Liver (tissue), 9 donors: ENCODE measurements around the gene PRSS8. TPM values are rescaled to one million over a fixed set of nuclear protein-coding genes. Genes with fewer than 3 reads are reported as not detected.

Experiments
- DNase-seq: peaks from one replicate; pipeline ENCODE4 v3.0.0-alpha.2; 2017; ENCODE audit warnings: low spot score
- H3K27ac ChIP-seq, 2 donors: one replicate each; pipeline ENCODE4 v1.7.0; 2013; ENCODE audit warnings: inconsistent platforms in 2 of 2, low read length in 2 of 2, control low read depth in 1 of 2, low read depth in 1 of 2, mild to moderate bottlenecking in 1 of 2
- H3K27me3 ChIP-seq, 4 donors: one replicate each; pipeline versions ENCODE4 v1.6.1 to v1.7.0; 2013; ENCODE audit warnings: low read length in 3 of 4, inconsistent platforms in 1 of 4, mild to moderate bottlenecking in 1 of 4, moderate library complexity in 1 of 4; ENCODE audit not compliant: control insufficient read depth in 4 of 4, insufficient read depth in 4 of 4
- H3K36me3 ChIP-seq, 4 donors: one replicate each; pipeline versions ENCODE4 v1.6.1 to v1.7.0; 2013; ENCODE audit warnings: low read length in 3 of 4, mild to moderate bottlenecking in 3 of 4, low read depth in 1 of 4, moderate library complexity in 1 of 4; ENCODE audit not compliant: control insufficient read depth in 4 of 4, insufficient read depth in 3 of 4
- H3K4me1 ChIP-seq, 4 donors: one replicate each; pipeline versions ENCODE4 v1.6.1 to v1.7.0; 2013; ENCODE audit warnings: low read length in 3 of 4, mild to moderate bottlenecking in 3 of 4, moderate library complexity in 1 of 4; ENCODE audit not compliant: control insufficient read depth in 4 of 4, insufficient read depth in 4 of 4
- H3K4me3 ChIP-seq, 3 donors: one replicate each; pipeline versions ENCODE4 v1.6.1 to v1.7.0; 2013; ENCODE audit warnings: low read length in 3 of 3, control low read depth in 1 of 3, low read depth in 1 of 3, mild to moderate bottlenecking in 1 of 3
- H3K9ac ChIP-seq, 2 donors: one replicate each; pipeline ENCODE4 v1.7.0; 2013; ENCODE audit warnings: low read length in 2 of 2, mild to moderate bottlenecking in 2 of 2, moderate library complexity in 2 of 2, control low read depth in 1 of 2, low read depth in 1 of 2
- H3K9me3 ChIP-seq, 4 donors: one replicate each; pipeline versions ENCODE4 v1.6.1 to v1.7.0; 2013; ENCODE audit warnings: low read length in 3 of 4; ENCODE audit not compliant: control insufficient read depth in 4 of 4
- EGR1 ChIP-seq, 2 donors: IDR thresholded peaks; 2 replicates each; pipeline ENCODE4 v1.6.1; 2016 to 2018; ENCODE audit warnings: antibody characterized with exemption in 2 of 2, low read depth in 2 of 2
- FOXA1 ChIP-seq: IDR thresholded peaks from 2 replicates; pipeline ENCODE4 v1.6.1; 2016; ENCODE audit warnings: antibody characterized with exemption
- FOXA2 ChIP-seq: IDR thresholded peaks from 2 replicates; pipeline ENCODE4 v1.6.1; 2016; ENCODE audit warnings: antibody characterized with exemption
- GABPA ChIP-seq, 2 donors: IDR thresholded peaks in 1 of 2; conservative IDR thresholded peaks in 1 of 2; 2 replicates each; pipeline ENCODE4 v1.6.1; 2016; ENCODE audit warnings: antibody characterized with exemption in 2 of 2, mild to moderate bottlenecking in 1 of 2, moderate library complexity in 1 of 2
- HNF4A ChIP-seq, 2 donors: conservative IDR thresholded peaks; 2 replicates each; pipeline ENCODE4 v1.6.1; 2016; ENCODE audit warnings: antibody characterized with exemption in 2 of 2, mild to moderate bottlenecking in 2 of 2
- HNF4G ChIP-seq: IDR thresholded peaks from 2 replicates; pipeline ENCODE4 v1.6.1; 2016; ENCODE audit warnings: antibody characterized with exemption
- JUND ChIP-seq, 2 donors: IDR thresholded peaks; 2 replicates each; pipeline ENCODE4 v1.6.1; 2016; ENCODE audit warnings: antibody characterized with exemption in 2 of 2
- NR2F2 ChIP-seq: IDR thresholded peaks from 2 replicates; pipeline ENCODE4 v1.6.1; 2016; ENCODE audit warnings: antibody characterized with exemption
- RAD21 ChIP-seq, 2 donors: IDR thresholded peaks; 2 replicates each; pipeline ENCODE4 v1.6.1; 2016; ENCODE audit warnings: antibody characterized with exemption in 2 of 2, mild to moderate bottlenecking in 2 of 2
- RXRA ChIP-seq, 2 donors: IDR thresholded peaks; 2 replicates each; pipeline ENCODE4 v1.6.1; 2017 to 2018; ENCODE audit warnings: antibody characterized with exemption in 2 of 2, mild to moderate bottlenecking in 1 of 2
- SP1 ChIP-seq: IDR thresholded peaks from 2 replicates; pipeline ENCODE4 v1.6.1; 2018; ENCODE audit warnings: antibody characterized with exemption, mild to moderate bottlenecking
- TAF1 ChIP-seq: conservative IDR thresholded peaks from 2 replicates; pipeline ENCODE4 v1.6.1; 2016; ENCODE audit warnings: antibody characterized with exemption, mild to moderate bottlenecking
- YY1 ChIP-seq: IDR thresholded peaks from 2 replicates; pipeline ENCODE4 v1.6.1; 2016; ENCODE audit warnings: antibody characterized with exemption, mild to moderate bottlenecking
- WGBS: extraction: QIAGEN DNeasy Blood & Tissue Kit; methylation state at CpG from one replicate; pipeline ENCODE4 v1.1.7; 2013; 5-methylcytosine and 5-hydroxymethylcytosine counted together
- polyA plus RNA-seq, 2 donors: library from polyadenylated mRNA; stranded (reverse) in 1 of 2; unstranded in 1 of 2; fragments of 200-250 nt in 1 of 2; fragments of >200 nt in 1 of 2; fragmentation: Nextera tagmentation in 1 of 2; extraction: Ambion mirVana in 1 of 2; gene quantifications; one replicate each; pipeline versions ENCODE4 v1.2.1 to v1.2.3, GENCODE V29; 2013 to 2015
- total RNA-seq, 2 donors: library from RNA; depleted of rRNA; stranded (reverse); fragments of >200 nt; gene quantifications; one replicate each; pipeline ENCODE4 v1.2.3, GENCODE V29; 2014
- TF ChIP-seq, protein P1 (sequence below): IDR thresholded peaks from 2 replicates; pipeline ENCODE4 v1.6.1; 2016; ENCODE audit warnings: antibody characterized with exemption
- TF ChIP-seq, protein P2 (sequence below): IDR thresholded peaks from 2 replicates; pipeline ENCODE4 v1.6.1; 2016; ENCODE audit warnings: antibody characterized with exemption
- TF ChIP-seq, protein P3 (sequence below): IDR thresholded peaks from 2 replicates; pipeline ENCODE4 v1.6.1; 2016; ENCODE audit warnings: antibody characterized with exemption
- TF ChIP-seq, protein P4 (sequence below): fragments of 150-350 bp; IDR thresholded peaks from 2 replicates; pipeline ENCODE4 v1.5.1; 2017; ENCODE audit warnings: improper control_type of control experiment, low read depth, low read length; ENCODE audit not compliant: missing input control
- TF ChIP-seq, protein P5 (sequence below): IDR thresholded peaks from 2 replicates; pipeline ENCODE4 v1.6.1; 2016; ENCODE audit warnings: antibody characterized with exemption, mild to moderate bottlenecking
- donor health status: healthy.
- donor health status: healthy.
- donor health status: healthy.
- donor health status: healthy.
- donor health status: healthy.

Gene PRSS8
- total and polyA plus RNA-seq, 4 donors = 1.1 to 50.1 (median 8.4) TPM

DNA sequence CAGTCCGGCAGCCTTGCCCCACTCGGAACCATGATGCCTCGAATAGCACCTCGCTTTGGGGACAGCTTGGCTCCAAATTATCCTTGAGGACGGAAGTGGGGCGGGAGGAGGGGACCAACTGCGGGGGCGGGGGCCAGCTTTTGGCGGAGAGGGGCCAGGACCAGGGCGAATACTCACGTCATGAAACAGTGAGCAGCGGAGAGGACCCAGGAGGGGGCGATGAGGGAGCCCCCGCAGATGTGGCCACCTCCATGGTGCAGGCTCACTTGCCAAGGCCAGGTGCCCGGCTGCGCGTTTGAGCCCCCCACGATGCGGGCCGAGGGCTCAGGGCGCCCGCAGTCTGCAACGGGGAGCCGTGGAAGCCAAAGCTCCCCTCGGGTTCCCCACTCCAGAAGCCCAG is 13.4 kb upstream of the PRSS8 start:
- Histone ChIP-seq H3K36me3 (no peaks in the 10 kb centered on the region), H3K4me1 (peaks cover 0 to 5% (median 2%) of the 10 kb centered on the region in 4 donors), H3K4me3 (no peak overlapping the region), H3K27me3 (no peaks in the 10 kb centered on the region), H3K27ac (no peak overlapping the region), H3K9ac (no peak overlapping the region), H3K9me3 (no peaks in the 10 kb centered on the region)
- 82% methylated on average over 25 of the region's 25 CpGs for WGBS
- no peak for DNase-seq
- no peak for TF ChIP-seq RXRA (IDR thresholded peaks at IDR 0.05)
- TF ChIP-seq FOXA1 = no peak
- TF ChIP-seq, protein P1, sequence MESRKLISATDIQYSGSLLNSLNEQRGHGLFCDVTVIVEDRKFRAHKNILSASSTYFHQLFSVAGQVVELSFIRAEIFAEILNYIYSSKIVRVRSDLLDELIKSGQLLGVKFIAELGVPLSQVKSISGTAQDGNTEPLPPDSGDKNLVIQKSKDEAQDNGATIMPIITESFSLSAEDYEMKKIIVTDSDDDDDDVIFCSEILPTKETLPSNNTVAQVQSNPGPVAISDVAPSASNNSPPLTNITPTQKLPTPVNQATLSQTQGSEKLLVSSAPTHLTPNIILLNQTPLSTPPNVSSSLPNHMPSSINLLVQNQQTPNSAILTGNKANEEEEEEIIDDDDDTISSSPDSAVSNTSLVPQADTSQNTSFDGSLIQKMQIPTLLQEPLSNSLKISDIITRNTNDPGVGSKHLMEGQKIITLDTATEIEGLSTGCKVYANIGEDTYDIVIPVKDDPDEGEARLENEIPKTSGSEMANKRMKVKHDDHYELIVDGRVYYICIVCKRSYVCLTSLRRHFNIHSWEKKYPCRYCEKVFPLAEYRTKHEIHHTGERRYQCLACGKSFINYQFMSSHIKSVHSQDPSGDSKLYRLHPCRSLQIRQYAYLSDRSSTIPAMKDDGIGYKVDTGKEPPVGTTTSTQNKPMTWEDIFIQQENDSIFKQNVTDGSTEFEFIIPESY = no peak
- TF ChIP-seq, protein P2, sequence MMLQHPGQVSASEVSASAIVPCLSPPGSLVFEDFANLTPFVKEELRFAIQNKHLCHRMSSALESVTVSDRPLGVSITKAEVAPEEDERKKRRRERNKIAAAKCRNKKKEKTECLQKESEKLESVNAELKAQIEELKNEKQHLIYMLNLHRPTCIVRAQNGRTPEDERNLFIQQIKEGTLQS = no peak

DNA sequence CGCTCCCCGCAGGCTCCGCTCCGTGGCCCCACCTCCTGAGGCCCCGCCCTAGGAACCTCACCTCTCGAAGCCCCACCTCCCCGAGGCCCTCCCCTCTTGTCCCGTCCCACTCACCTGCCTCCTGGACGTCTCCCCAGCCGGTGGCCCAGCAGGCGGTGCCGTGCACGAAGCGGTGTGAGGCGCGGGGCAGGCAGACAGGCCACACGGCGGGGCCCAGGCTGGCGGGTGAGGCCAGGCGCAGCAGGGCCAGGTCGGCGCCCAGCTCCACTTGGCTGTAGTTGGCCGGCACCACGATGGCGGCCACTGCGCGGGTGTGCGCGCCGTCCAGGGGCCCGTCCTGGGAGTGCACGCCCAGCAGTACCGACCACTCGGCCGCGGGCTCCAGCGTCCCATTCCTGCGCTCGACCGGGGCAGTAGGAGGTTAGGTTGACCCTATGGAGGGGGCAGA is 12.8 kb upstream of the PRSS8 start:
- Histone ChIP-seq H3K27me3 (no peaks in the 10 kb centered on the region), H3K4me3 (no peak overlapping the region), H3K9ac (no peak overlapping the region), H3K9me3 (no peaks in the 10 kb centered on the region), H3K36me3 (no peaks in the 10 kb centered on the region), H3K27ac (no peak overlapping the region), H3K4me1 (peaks cover 0 to 5% (median 2%) of the 10 kb centered on the region in 4 donors)
- TF ChIP-seq HNF4A (conservative IDR thresholded peaks at IDR 0.05) (no peak), NR2F2 (no peak), SP1 (no peak), GABPA (IDR thresholded peaks at IDR 0.05 in 1 of 2, conservative IDR thresholded peaks at IDR 0.05 in 1 of 2) (no peak), HNF4G (no peak), YY1 (no peak), RAD21 (IDR thresholded peaks at IDR 0.05) (no peak), TAF1 (no peak), FOXA1 (no peak), JUND (IDR thresholded peaks at IDR 0.05) (no peak), RXRA (IDR thresholded peaks at IDR 0.05) (no peak), FOXA2 (no peak), EGR1 (IDR thresholded peaks at IDR 0.05; ENCODE audit: low read depth in 2 of 2) (no peak)
- TF ChIP-seq, protein P2 = no peak
- TF ChIP-seq, protein P3, sequence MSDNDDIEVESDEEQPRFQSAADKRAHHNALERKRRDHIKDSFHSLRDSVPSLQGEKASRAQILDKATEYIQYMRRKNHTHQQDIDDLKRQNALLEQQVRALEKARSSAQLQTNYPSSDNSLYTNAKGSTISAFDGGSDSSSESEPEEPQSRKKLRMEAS = no peak
- TF ChIP-seq, protein P4, sequence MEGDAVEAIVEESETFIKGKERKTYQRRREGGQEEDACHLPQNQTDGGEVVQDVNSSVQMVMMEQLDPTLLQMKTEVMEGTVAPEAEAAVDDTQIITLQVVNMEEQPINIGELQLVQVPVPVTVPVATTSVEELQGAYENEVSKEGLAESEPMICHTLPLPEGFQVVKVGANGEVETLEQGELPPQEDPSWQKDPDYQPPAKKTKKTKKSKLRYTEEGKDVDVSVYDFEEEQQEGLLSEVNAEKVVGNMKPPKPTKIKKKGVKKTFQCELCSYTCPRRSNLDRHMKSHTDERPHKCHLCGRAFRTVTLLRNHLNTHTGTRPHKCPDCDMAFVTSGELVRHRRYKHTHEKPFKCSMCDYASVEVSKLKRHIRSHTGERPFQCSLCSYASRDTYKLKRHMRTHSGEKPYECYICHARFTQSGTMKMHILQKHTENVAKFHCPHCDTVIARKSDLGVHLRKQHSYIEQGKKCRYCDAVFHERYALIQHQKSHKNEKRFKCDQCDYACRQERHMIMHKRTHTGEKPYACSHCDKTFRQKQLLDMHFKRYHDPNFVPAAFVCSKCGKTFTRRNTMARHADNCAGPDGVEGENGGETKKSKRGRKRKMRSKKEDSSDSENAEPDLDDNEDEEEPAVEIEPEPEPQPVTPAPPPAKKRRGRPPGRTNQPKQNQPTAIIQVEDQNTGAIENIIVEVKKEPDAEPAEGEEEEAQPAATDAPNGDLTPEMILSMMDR = no peak
- TF ChIP-seq, protein P1 = no peak
- TF ChIP-seq, protein P5, sequence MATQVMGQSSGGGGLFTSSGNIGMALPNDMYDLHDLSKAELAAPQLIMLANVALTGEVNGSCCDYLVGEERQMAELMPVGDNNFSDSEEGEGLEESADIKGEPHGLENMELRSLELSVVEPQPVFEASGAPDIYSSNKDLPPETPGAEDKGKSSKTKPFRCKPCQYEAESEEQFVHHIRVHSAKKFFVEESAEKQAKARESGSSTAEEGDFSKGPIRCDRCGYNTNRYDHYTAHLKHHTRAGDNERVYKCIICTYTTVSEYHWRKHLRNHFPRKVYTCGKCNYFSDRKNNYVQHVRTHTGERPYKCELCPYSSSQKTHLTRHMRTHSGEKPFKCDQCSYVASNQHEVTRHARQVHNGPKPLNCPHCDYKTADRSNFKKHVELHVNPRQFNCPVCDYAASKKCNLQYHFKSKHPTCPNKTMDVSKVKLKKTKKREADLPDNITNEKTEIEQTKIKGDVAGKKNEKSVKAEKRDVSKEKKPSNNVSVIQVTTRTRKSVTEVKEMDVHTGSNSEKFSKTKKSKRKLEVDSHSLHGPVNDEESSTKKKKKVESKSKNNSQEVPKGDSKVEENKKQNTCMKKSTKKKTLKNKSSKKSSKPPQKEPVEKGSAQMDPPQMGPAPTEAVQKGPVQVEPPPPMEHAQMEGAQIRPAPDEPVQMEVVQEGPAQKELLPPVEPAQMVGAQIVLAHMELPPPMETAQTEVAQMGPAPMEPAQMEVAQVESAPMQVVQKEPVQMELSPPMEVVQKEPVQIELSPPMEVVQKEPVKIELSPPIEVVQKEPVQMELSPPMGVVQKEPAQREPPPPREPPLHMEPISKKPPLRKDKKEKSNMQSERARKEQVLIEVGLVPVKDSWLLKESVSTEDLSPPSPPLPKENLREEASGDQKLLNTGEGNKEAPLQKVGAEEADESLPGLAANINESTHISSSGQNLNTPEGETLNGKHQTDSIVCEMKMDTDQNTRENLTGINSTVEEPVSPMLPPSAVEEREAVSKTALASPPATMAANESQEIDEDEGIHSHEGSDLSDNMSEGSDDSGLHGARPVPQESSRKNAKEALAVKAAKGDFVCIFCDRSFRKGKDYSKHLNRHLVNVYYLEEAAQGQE = no peak
- WGBS = 19% methylated on average over 40 of the region's 40 CpGs
- DNase-seq = no peak
